Bone marrow (tissue), 2 donors: ENCODE results near the gene HSPA4L.

Experiments
- DNase-seq, 2 donors: peaks; one replicate each; lab custom pipeline; 2025; lab: John Stamatoyannopoulos, UW

Gene HSPA4L

DNA sequence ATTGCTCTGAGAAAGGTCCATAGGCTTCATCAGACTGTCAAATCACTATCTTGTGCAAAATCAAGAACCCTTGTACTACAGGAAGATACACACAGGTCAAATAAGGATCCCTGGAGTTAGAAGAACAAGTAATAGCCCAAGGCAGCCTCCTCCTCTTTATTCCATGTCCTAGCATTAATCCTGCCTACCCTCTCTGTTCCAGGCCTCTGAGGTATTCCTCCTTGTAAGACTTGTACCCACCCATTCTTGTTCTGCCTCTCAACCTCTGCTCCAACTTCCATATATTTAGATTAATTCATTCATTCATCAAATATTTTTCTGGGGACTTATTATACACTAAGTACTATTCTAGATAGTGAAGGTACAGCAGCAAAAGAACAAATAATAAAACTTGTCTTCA is 88.2 kb downstream of the HSPA4L start:
- DNase-seq: no peak

DNA sequence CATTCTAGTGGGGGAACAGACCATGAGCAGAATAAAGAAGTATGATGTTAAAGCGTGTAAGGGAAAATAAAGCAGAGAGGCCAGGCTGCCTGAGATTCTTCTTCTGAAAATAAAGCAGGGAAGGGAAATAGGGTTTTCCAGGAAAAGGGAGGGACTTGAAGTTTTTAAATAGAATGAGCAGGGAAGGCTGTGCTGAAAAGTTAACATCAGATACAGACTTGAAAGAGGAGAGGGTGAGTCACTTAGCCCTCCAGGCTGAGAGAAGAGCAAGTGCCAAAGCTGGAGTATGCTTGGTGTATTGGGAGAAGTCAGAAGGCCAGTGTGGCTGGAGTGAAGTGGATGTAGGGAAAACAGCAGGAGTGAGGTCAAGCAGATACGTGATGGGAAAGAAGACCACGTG is 88.6 kb downstream of the HSPA4L start:
- DNase-seq: no peak

- DNase-seq: no peak
Observed at GRCh38 chr4:127875791-127876190, 93.7 kb downstream of the HSPA4L start.

GRCh38 chr4:127880763-127881562 is 98.8 kb downstream of the HSPA4L start, which contains the start of gene PLK4:
PLK4 (plus strand) TSS chr4:127880893; CDS start chr4:127881135, 242 bp downstream.
- DNase-seq: peak; percentile 80 to 96

DNA sequence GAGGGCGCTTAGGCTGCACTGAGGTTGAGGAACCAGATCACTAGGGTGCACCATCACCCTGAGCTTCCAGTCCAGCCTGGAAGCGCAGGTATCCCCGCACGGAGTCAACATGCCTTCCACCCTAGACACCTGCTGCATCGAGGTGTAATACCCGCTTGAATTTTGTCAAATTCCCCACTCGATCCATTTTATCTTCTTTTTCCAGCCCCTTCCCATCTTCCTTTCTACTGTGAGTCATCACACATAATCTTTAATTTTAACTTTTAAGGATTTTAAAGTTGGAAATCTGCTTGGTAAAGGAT is 99.4 kb downstream of the HSPA4L start:
- no peak for DNase-seq

DNA sequence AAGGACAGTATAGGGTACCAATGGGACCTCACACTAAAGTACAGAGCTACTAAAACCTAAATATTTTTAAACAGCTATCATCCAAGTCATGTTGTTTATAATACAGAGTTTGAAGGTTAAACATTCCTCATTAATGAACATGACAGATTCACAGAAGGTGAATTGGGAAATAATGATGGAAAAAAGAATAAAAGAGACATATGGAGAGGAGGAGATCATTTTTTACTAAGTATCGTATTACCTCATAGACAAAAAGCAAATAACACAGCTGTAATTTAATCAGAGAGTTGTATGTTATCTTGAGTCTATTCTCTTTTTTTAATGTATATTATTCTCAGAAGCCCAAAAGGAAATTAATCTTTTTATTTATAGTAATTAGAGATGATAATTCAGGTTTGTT is 106.4 kb downstream of the HSPA4L start:
- no peak for DNase-seq

- no peak for DNase-seq
Observed at GRCh38 chr4:127889903-127890302, 107.8 kb downstream of the HSPA4L start.
